Measurements from ENCODE around the gene ZDHHC24.

The ZDHHC24 gene

GRCh38 chr11:66556086-66556485 is 10.2 kb upstream of the ZDHHC24 start:
- TF ChIP-seq CTCF (IDR thresholded peaks at IDR 0.05) = no peak

GRCh38 chr11:66555416-66555815 is 9.6 kb upstream of the ZDHHC24 start:
- TF ChIP-seq CTCF (IDR thresholded peaks at IDR 0.05) = no peak

- no peak for TF ChIP-seq CTCF (IDR thresholded peaks at IDR 0.05)
These were observed 8.8 kb upstream of the ZDHHC24 start for GRCh38 chr11:66554602-66555001.

GRCh38 chr11:66550887-66551286 is 5.0 kb upstream of the ZDHHC24 start:
- TF ChIP-seq CTCF (IDR thresholded peaks at IDR 0.05) = no peak

GRCh38 chr11:66549696-66550095 is 3.8 kb upstream of the ZDHHC24 start:
- TF ChIP-seq CTCF (IDR thresholded peaks at IDR 0.05) = no peak

- no peak for TF ChIP-seq CTCF (IDR thresholded peaks at IDR 0.05)
These were observed 3.2 kb upstream of the ZDHHC24 start for GRCh38 chr11:66548774-66549630.

- no peak for TF ChIP-seq CTCF (IDR thresholded peaks at IDR 0.05)
These were observed 2.2 kb upstream of the ZDHHC24 start for GRCh38 chr11:66548041-66548440.

- no peak for TF ChIP-seq CTCF (IDR thresholded peaks at IDR 0.05)
These were observed 1.8 kb upstream of the ZDHHC24 start for GRCh38 chr11:66547662-66548009.
